Activated CD4-positive, alpha-beta T cell treated with anti-CD3 and anti-CD28 coated beads, Interleukin-2, Interleukin-4, amounts not matched to agents 100 ng/mL and 50 ng/mL, durations not matched to agents 16 hours and 8 hours (primary cell): ENCODE results near the gene RFX7.

ENCODE experiments used
- DNase-seq: peaks from one replicate; pipeline ENCODE4 v3.0.0-alpha.2; 2020; ENCODE audit warnings: low spot score

RFX7 gene

GRCh38 chr15:56045068-56045748, 198.5 kb downstream of the RFX7 start:
- DNase-seq = no peak

GRCh38 chr15:56042982-56043980, 200.4 kb downstream of the RFX7 start:
- peak; percentile 33 for DNase-seq

- DNase-seq = no peak
Measured at GRCh38 chr15:56042498-56042897, 201.2 kb downstream of the RFX7 start.

- no peak for DNase-seq
Measured at GRCh38 chr15:56042031-56042430, 201.6 kb downstream of the RFX7 start.

- no peak for DNase-seq
Measured at GRCh38 chr15:56040081-56041035, 203.3 kb downstream of the RFX7 start.

GRCh38 chr15:56038707-56039106, 205.0 kb downstream of the RFX7 start:
- no peak for DNase-seq

GRCh38 chr15:56038015-56038414, 205.7 kb downstream of the RFX7 start:
- DNase-seq = peak; percentile 6
